GM12865 (cell line): ENCODE results near the gene BICRAL.
"Not testable (repeated sequence)": the region's sequence is repeated elsewhere in the genome, so short reads cannot be mapped to it uniquely, and the experiment has no call there.

ENCODE experiments used
- DNase-seq: peaks from one replicate; pipeline ENCODE4 v3.0.0; 2010; ENCODE audit warnings: low read depth
- H3K4me3 ChIP-seq: 2 replicates; pipeline ENCODE4 v1.5.1; 2011; ENCODE audit warnings: mild to moderate bottlenecking, low read depth, low read length, control low read depth
- CTCF ChIP-seq: IDR thresholded peaks from 2 replicates; pipeline ENCODE4 v1.5.1; 2011; ENCODE audit warnings: low read length, control low read depth, low read depth, inconsistent platforms; ENCODE audit not compliant: insufficient read depth; ENCODE audit errors: missing control alignments

Gene BICRAL

GRCh38 chr6:42873313-42873712, 91.5 kb downstream of the BICRAL start:
- no peak overlapping the region for H3K4me3 ChIP-seq

GRCh38 chr6:42877695-42878094, 95.8 kb downstream of the BICRAL start:
- TF ChIP-seq CTCF = no peak
- DNase-seq = no peak
- no peak overlapping the region for H3K4me3 ChIP-seq

More at GRCh38 chr6:42873313-42873712, 91.5 kb downstream of the BICRAL start:
- no peak for TF ChIP-seq CTCF
- no peak for DNase-seq

GRCh38 chr6:42879372-42880239, 97.8 kb downstream of the BICRAL start, which contains the start of gene RPL7L1:
TSS of gene RPL7L1 (plus strand) at chr6:42879616. CDS start at chr6:42879911, 295 bp downstream.
- no peak for TF ChIP-seq CTCF
- H3K4me3 ChIP-seq = peak within 1 kb of the TSS; percentile 95
- DNase-seq = peak; percentile 91

- H3K4me3 ChIP-seq = peak overlapping the region; percentile 95
- DNase-seq = not testable (repeated sequence)
These were observed 98.5 kb downstream of the BICRAL start for GRCh38 chr6:42880240-42880817.

GRCh38 chr6:42880871-42881270, 99.0 kb downstream of the BICRAL start:
- peak overlapping the region; percentile 95 for H3K4me3 ChIP-seq
- peak; percentile 35 for DNase-seq

GRCh38 chr6:42885702-42886101, 103.8 kb downstream of the BICRAL start:
- TF ChIP-seq CTCF = no peak
- no peak for DNase-seq
- no peak overlapping the region for H3K4me3 ChIP-seq

GRCh38 chr6:42888201-42888600, 106.3 kb downstream of the BICRAL start:
- not testable (repeated sequence) for H3K4me3 ChIP-seq, DNase-seq

GRCh38 chr6:42889815-42890214, 108.0 kb downstream of the BICRAL start:
- TF ChIP-seq CTCF = no peak
- peak; percentile 34 for DNase-seq
- peak overlapping the region; percentile 73 for H3K4me3 ChIP-seq
